Adrenal gland (tissue), 5 donors: Measurements from ENCODE around the gene EPHA5.

Experiments used
- POLR2A ChIP-seq, 2 donors: fragments of 450-650 bp; IDR thresholded peaks; one replicate each; pipeline ENCODE4 v1.6.1; 2017; ENCODE audit warnings: antibody characterized with exemption in 2 of 2, mild to moderate bottlenecking in 2 of 2, moderate library complexity in 1 of 2
- TF ChIP-seq, protein P1 (sequence below), 6 experiments: fragments of 450-650 bp in 4 of 6; fragments of 200-600 bp in 2 of 6; sonication (generic) in 1 of 6; IDR thresholded peaks; 1 replicate in 5 of 6; 2 replicates in 1 of 6; pipeline versions ENCODE4 v1.5.1 to v1.8.0; 2016 to 2021; ENCODE audit warnings: antibody characterized with exemption in 6 of 6, mild to moderate bottlenecking in 2 of 6, moderate library complexity in 1 of 6
- donor health status: DM: no; HTN: no; CAD: no.

DNA sequence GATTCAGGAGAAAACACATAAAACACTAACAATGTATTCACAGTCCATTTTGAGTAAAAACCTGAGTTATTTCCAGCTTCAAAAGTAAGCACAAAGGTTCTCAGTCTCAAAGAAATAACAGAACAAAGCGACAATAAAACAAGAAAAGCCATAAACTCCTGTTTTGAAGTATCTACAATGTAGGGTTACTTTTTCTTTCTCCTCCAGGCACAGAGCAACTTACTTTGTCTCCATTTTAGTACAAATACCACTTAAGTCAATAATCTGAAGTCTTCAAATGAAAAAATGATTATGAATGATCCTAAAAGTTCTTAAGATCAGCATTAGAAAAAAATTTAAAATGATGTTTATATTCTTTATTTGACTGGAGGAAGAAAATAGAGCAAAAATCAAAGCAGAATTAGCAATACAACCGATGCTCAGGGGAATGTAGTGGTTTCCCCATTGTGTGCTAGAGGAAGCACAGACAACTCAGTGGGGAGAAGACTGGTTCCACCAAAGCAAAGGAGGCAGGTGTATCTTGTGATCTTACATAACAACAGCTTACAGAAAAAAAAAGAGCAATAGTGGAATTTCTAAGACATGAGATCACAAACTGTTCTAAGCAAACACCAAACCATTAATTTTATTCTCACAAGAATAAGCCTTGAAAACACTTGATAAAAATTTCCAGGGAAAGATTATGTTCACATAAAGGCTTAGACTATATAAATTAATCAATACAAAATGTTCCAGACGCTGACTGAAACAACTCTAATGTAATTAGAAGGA, 35.1 kb downstream of the EPHA5 start:
- TF ChIP-seq, protein P1, sequence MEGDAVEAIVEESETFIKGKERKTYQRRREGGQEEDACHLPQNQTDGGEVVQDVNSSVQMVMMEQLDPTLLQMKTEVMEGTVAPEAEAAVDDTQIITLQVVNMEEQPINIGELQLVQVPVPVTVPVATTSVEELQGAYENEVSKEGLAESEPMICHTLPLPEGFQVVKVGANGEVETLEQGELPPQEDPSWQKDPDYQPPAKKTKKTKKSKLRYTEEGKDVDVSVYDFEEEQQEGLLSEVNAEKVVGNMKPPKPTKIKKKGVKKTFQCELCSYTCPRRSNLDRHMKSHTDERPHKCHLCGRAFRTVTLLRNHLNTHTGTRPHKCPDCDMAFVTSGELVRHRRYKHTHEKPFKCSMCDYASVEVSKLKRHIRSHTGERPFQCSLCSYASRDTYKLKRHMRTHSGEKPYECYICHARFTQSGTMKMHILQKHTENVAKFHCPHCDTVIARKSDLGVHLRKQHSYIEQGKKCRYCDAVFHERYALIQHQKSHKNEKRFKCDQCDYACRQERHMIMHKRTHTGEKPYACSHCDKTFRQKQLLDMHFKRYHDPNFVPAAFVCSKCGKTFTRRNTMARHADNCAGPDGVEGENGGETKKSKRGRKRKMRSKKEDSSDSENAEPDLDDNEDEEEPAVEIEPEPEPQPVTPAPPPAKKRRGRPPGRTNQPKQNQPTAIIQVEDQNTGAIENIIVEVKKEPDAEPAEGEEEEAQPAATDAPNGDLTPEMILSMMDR (IDR thresholded peaks at IDR 0.05): no peak
- no peak for TF ChIP-seq POLR2A (IDR thresholded peaks at IDR 0.05)
